Vagina (tissue), 2 donors: Measurements from ENCODE around the gene FAM32A. TPM values are rescaled to one million over a fixed set of nuclear protein-coding genes. Genes with fewer than 3 reads are reported as not detected.

Source experiments
- DNase-seq, 2 donors: peaks; one replicate each; pipeline ENCODE4 v3.0.0-alpha.2; 2017; ENCODE audit errors: extremely low spot score in 2 of 2
- H3K27ac ChIP-seq: fragments of 200-600 bp; sonication (generic); one replicate; pipeline ENCODE4 v1.5.1; 2019
- H3K27me3 ChIP-seq: fragments of 200-600 bp; sonication (generic); one replicate; pipeline ENCODE4 v1.5.1; 2019
- H3K36me3 ChIP-seq, 2 donors: fragments of 200-600 bp; sonication (generic); one replicate each; pipeline ENCODE4 v1.5.1; 2017 to 2019
- H3K4me1 ChIP-seq: fragments of 200-600 bp; sonication (generic); one replicate; pipeline ENCODE4 v1.5.1; 2019
- H3K4me3 ChIP-seq, 2 donors: fragments of 200-600 bp; sonication (generic); 1 replicate in 1 of 2; 2 replicates in 1 of 2; pipeline ENCODE4 v1.5.1; 2016 to 2019
- H3K9me3 ChIP-seq: fragments of 200-600 bp; sonication (generic); one replicate; pipeline ENCODE4 v1.5.1; 2019
- POLR2A ChIP-seq, 2 donors: fragments of 450-650 bp; IDR thresholded peaks; one replicate each; pipeline ENCODE4 v1.6.1; 2017; ENCODE audit warnings: antibody characterized with exemption in 2 of 2, mild to moderate bottlenecking in 2 of 2, moderate library complexity in 2 of 2
- POLR2AphosphoS5 ChIP-seq, 2 donors: sonication (generic); formaldehyde crosslinking; IDR thresholded peaks; one replicate each; pipeline ENCODE4 v1.9.0; 2017; ENCODE audit warnings: antibody characterized with exemption in 2 of 2, mild to moderate bottlenecking in 2 of 2, low read depth in 1 of 2; ENCODE audit not compliant: insufficient read depth in 1 of 2
- intact Hi-C: fragments of 100-400 bp; cut with DNase I; formaldehyde crosslinking; loops from one replicate; pipeline ENCODE4 v1.15.1; 2023
- total RNA-seq: library from RNA; depleted of rRNA; stranded (reverse); fragments of >200 nt; gene quantifications from one replicate; pipeline ENCODE4 v1.2.3, GENCODE V29; 2016
- TF ChIP-seq, protein P1 (sequence below), 3 experiments: fragments of 450-650 bp in 2 of 3; fragments of 200-600 bp in 1 of 3; sonication (generic) in 1 of 3; IDR thresholded peaks; one replicate each; pipeline ENCODE4 v1.5.1; 2017 to 2019; ENCODE audit warnings: antibody characterized with exemption in 3 of 3, mild to moderate bottlenecking in 2 of 3, moderate library complexity in 2 of 3

Gene FAM32A
- total RNA-seq, 1 donor from 2014 or later = 57.2 TPM

DNA sequence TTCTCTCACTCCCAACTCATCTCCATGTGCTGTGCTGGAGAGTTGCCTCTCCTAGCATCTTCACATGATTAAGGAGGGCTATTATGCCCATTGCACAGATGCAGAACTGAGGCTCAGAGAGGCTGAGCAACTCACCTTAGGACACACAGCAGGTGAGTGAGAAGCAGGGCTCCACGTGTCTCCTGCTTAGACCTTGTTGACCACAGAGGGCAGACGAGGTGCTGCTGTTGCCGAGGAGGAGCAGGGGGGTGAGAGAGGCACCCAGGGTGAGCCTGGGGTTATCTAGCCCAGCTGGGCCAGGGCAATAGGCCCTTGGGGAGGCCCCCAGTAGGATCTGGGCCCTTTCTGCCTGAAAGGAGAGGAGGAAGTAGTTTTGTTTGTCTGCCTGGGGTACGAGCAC lies 44.2 kb upstream of the FAM32A start:
- no peaks in the 10 kb centered on the region for H3K4me1 ChIP-seq
- no peaks in the 10 kb centered on the region for H3K27me3 ChIP-seq
- intact Hi-C loops = no loop called here
- H3K27ac ChIP-seq = no peak overlapping the region
- TF ChIP-seq, protein P1, sequence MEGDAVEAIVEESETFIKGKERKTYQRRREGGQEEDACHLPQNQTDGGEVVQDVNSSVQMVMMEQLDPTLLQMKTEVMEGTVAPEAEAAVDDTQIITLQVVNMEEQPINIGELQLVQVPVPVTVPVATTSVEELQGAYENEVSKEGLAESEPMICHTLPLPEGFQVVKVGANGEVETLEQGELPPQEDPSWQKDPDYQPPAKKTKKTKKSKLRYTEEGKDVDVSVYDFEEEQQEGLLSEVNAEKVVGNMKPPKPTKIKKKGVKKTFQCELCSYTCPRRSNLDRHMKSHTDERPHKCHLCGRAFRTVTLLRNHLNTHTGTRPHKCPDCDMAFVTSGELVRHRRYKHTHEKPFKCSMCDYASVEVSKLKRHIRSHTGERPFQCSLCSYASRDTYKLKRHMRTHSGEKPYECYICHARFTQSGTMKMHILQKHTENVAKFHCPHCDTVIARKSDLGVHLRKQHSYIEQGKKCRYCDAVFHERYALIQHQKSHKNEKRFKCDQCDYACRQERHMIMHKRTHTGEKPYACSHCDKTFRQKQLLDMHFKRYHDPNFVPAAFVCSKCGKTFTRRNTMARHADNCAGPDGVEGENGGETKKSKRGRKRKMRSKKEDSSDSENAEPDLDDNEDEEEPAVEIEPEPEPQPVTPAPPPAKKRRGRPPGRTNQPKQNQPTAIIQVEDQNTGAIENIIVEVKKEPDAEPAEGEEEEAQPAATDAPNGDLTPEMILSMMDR (IDR thresholded peaks at IDR 0.05) = no peak
- TF ChIP-seq POLR2AphosphoS5 (IDR thresholded peaks at IDR 0.05; ENCODE audit: insufficient read depth in 1 of 2, low read depth in 1 of 2) (no peak), POLR2A (IDR thresholded peaks at IDR 0.05) (no peak)
- H3K4me3 ChIP-seq = no peak overlapping the region
- H3K9me3 ChIP-seq = no peaks in the 10 kb centered on the region
- H3K36me3 ChIP-seq = no peaks in the 10 kb centered on the region
- DNase-seq = no peak

DNA sequence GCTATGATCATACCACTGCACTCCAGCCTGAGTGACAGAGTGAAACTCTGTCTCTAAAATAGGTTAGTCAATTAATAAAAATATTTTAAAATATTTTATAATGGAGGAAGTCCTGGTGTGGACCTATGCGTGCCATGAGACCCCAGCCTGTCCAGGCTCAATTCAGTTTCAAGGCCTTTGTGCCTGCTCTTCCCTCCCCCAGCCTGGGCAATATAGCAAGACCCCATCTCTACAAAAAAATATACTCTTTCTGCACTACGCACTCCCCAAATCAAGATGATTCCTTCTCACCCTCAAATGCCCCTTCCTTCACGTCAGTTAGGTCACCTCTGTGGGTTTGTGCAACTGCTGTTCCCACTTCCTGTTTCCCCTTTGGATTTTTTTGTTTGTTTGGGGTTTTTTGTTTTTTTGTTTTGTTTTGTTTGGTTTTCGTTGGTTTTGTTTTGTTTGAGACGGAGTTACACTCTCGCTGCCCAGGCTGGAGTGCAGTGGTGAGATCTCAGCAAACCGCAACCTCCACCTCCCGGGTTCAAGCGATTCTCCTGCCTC lies 43.1 kb upstream of the FAM32A start:
- Histone ChIP-seq H3K4me1 (no peaks in the 10 kb centered on the region), H3K9me3 (no peaks in the 10 kb centered on the region), H3K4me3 (no peak overlapping the region), H3K36me3 (no peaks in the 10 kb centered on the region), H3K27me3 (no peaks in the 10 kb centered on the region), H3K27ac (no peak overlapping the region)
- intact Hi-C loops = no loop called here
- DNase-seq = no peak
- TF ChIP-seq POLR2AphosphoS5 (IDR thresholded peaks at IDR 0.05; ENCODE audit: insufficient read depth in 1 of 2, low read depth in 1 of 2) (no peak), POLR2A (IDR thresholded peaks at IDR 0.05) (no peak)
- TF ChIP-seq, protein P1 (IDR thresholded peaks at IDR 0.05) = no peak

DNA sequence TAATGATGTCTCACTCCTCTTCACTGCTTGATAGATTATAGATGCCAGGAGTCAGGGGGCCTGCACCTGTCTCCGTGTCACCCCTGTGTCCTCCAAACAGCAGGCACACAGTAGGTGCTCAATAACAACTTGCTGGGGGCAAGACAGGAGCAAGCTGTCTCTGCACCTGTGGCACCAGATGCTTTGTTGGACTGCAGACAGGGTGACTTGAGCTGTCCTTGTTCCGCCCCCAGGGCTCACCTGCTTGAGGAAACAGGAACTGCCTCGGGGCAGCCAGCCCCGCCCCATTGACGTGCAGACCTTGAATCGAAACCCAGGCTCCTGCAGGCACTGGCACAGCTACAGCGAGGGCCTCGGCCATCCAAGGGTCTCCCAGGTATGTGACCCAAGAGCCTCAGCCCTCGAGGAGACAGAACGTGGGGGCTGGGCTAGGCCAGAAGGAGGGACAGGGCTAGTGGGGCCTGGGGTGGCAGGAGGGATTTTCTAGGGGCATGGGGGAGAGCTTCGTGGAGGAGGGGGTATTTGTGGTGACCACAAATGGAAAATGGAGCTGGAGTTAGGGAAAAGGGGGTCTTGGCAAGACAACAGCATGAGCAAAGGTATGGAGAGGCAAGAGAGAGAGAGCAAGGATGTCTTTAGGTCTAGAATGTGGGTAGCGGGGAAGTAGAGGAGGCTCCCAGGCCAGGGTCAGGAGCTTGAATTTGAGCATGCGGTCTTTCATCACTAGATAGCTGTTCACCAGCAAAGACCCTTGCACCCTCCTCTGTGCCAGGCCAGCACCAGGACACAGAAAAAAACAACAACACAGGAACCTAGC lies 41.6 kb upstream of the FAM32A start, which contains the start of gene HSH2D:
Gene HSH2D, plus strand, starts transcription at position 287 of the 817 bp plus-strand sequence. CDS start 5,066 bp downstream, outside the sequence.
- TF ChIP-seq POLR2A (IDR thresholded peaks at IDR 0.05) = no peak
- TF ChIP-seq, protein P1 (IDR thresholded peaks at IDR 0.05) = no peak
- TF ChIP-seq POLR2AphosphoS5 (IDR thresholded peaks at IDR 0.05; ENCODE audit: insufficient read depth in 1 of 2, low read depth in 1 of 2) = no peak
- no peak for DNase-seq
- Histone ChIP-seq H3K27me3 (no peaks in the 10 kb centered on the region), H3K36me3 (no peaks in the 10 kb centered on the region), H3K4me1 (no peaks in the 10 kb centered on the region), H3K4me3 (peak within 1 kb of the TSS in 1 of 2 donors; percentile 26), H3K9me3 (no peaks in the 10 kb centered on the region), H3K27ac (no peak within 1 kb of the TSS)
- intact Hi-C loops = no loop called here

DNA sequence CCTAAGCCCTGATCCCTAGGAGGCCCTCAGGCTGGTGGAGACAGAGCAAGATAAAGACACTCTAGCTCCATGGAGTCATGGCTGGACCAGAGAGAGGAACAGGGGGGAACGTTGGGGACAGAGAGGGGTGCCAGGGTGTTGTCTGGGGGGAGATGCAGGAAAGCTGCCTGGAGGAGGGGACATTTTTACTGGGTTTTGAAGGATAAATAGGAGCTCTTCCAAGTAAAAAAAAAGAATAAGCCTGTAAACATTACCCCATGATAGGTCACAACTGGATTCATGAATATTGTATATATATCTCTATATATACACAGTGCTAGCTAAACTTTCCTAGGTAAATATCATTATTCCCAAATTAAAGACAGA lies 41.0 kb upstream of the FAM32A start:
- DNase-seq = no peak
- H3K4me3 ChIP-seq = peak overlapping the region in 1 of 2 donors; percentile 26
- H3K27ac ChIP-seq = no peak overlapping the region
- H3K9me3 ChIP-seq = no peaks in the 10 kb centered on the region
- no peaks in the 10 kb centered on the region for H3K36me3 ChIP-seq
- H3K4me1 ChIP-seq = no peaks in the 10 kb centered on the region
- TF ChIP-seq, protein P1 (IDR thresholded peaks at IDR 0.05) = no peak
- TF ChIP-seq POLR2A (IDR thresholded peaks at IDR 0.05) = no peak
- no peak for TF ChIP-seq POLR2AphosphoS5 (IDR thresholded peaks at IDR 0.05; ENCODE audit: insufficient read depth in 1 of 2, low read depth in 1 of 2)
- H3K27me3 ChIP-seq = no peaks in the 10 kb centered on the region
- intact Hi-C loops = no loop called here

DNA sequence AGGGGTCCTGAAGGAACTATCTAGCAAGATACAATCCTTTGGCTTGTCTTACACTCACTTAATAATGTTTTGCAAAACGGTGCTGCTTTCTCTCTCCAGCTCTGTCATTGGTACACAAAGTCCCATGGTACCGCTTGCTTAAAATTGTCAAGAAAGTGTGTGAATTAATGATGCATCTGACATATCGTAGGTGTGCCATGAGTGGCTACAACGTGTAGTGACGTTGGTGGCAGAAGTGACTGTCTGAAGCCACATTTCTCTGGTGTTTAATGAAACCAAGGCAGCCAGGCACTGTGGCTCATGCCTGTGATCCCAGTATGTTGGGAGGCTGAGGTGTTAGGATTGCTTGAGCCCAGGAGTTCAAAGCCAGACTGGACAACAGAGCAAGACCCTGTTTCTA lies 39.1 kb upstream of the FAM32A start:
- Histone ChIP-seq H3K27ac (no peak overlapping the region), H3K27me3 (no peaks in the 10 kb centered on the region), H3K4me3 (no peak overlapping the region), H3K36me3 (no peaks in the 10 kb centered on the region), H3K4me1 (no peaks in the 10 kb centered on the region), H3K9me3 (no peaks in the 10 kb centered on the region)
- TF ChIP-seq, protein P1 (IDR thresholded peaks at IDR 0.05) = no peak
- no peak for TF ChIP-seq POLR2A (IDR thresholded peaks at IDR 0.05)
- DNase-seq = no peak
- intact Hi-C loops = no loop called here
